ENCODE data around the gene NBEA. TPM values are rescaled to one million over a fixed set of nuclear protein-coding genes. Genes with fewer than 3 reads are reported as not detected.

NBEA gene
- total RNA-seq, 1 experiment from 2014 or later, result 4.4 TPM

- no peaks in the 10 kb centered on the region for H3K79me2 ChIP-seq (ENCODE audit: low read length)
- H3K4me3 ChIP-seq (ENCODE audit: low read length), result no peak overlapping the region
- no peaks in the 10 kb centered on the region for H4K20me1 ChIP-seq (ENCODE audit: low read length)
- no peaks in the 10 kb centered on the region for H3K36me3 ChIP-seq (ENCODE audit: low read depth, low read length)
- CTCF ChIA-PET, result no interaction called here
- H3K9me2 ChIP-seq (replicated peaks; ENCODE audit: low read length), result no peaks in the 10 kb centered on the region
- no peak for DNase-seq
- no TSS peak for BruUV-seq (replicated peaks)
- H2AFZ ChIP-seq (ENCODE audit: low read length), result no peak overlapping the region
- TF ChIP-seq, protein P1, sequence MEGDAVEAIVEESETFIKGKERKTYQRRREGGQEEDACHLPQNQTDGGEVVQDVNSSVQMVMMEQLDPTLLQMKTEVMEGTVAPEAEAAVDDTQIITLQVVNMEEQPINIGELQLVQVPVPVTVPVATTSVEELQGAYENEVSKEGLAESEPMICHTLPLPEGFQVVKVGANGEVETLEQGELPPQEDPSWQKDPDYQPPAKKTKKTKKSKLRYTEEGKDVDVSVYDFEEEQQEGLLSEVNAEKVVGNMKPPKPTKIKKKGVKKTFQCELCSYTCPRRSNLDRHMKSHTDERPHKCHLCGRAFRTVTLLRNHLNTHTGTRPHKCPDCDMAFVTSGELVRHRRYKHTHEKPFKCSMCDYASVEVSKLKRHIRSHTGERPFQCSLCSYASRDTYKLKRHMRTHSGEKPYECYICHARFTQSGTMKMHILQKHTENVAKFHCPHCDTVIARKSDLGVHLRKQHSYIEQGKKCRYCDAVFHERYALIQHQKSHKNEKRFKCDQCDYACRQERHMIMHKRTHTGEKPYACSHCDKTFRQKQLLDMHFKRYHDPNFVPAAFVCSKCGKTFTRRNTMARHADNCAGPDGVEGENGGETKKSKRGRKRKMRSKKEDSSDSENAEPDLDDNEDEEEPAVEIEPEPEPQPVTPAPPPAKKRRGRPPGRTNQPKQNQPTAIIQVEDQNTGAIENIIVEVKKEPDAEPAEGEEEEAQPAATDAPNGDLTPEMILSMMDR (conservative IDR thresholded peaks at IDR 0.05; ENCODE audit: low read depth, low read length), result no peak
- TF ChIP-seq EZH2phosphoT487 (IDR thresholded peaks at IDR 0.05; ENCODE audit: borderline replicate concordance, low read length) (no peak), EZH2 (IDR thresholded peaks at IDR 0.05; ENCODE audit: low read length, unreplicated experiment) (no peak)
- no peaks in the 10 kb centered on the region for H3K27me3 ChIP-seq (ENCODE audit: low read length)
- no peaks in the 10 kb centered on the region for H3K4me1 ChIP-seq (ENCODE audit: insufficient read depth, low read length)
- H3K27ac ChIP-seq (ENCODE audit: low read length), result no peak overlapping the region
- H3K9ac ChIP-seq (ENCODE audit: low read length), result no peak overlapping the region
- POLR2A ChIA-PET (ENCODE audit: unreplicated experiment), result no interaction called here
- ATAC-seq, result no peak
- no peaks in the 10 kb centered on the region for H3F3A ChIP-seq (ENCODE audit: low read length, unreplicated experiment)
- H3K4me2 ChIP-seq (ENCODE audit: low read length), result no peak overlapping the region
- intact Hi-C loops (cut with micrococcal nuclease), result no loop called here
- H3K9me3 ChIP-seq (ENCODE audit: low read length), result no peaks in the 10 kb centered on the region
Measured at GRCh38 chr13:35485424-35485823, 543.4 kb downstream of the NBEA start.

DNA sequence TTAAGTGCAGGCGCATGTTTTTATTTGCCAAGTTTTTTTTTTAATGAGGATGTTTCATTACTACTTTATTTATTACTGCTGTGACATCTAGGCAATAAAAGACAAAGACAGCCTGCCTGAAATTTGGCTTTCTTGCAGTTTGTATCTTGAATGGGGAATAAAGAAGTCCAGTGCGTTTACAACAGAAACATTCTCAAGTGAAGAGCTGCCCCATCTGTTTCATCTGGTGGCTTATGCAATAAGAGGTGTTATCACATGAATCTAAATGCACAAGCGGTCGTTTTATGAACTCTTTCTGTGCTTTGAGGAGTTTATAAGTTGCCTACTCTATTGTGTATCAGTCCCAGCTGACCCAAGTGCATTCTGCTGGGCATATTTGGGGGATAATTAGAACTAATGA, 547.0 kb downstream of the NBEA start:
- Histone ChIP-seq H3K79me2 (ENCODE audit: low read length) (no peaks in the 10 kb centered on the region), H3K9me3 (ENCODE audit: low read length) (no peaks in the 10 kb centered on the region), H3F3A (ENCODE audit: low read length, unreplicated experiment) (no peaks in the 10 kb centered on the region), H3K27ac (ENCODE audit: low read length) (no peak overlapping the region), H3K9me2 (replicated peaks; ENCODE audit: low read length) (no peaks in the 10 kb centered on the region), H4K20me1 (ENCODE audit: low read length) (no peaks in the 10 kb centered on the region), H3K9ac (ENCODE audit: low read length) (no peak overlapping the region), H3K27me3 (ENCODE audit: low read length) (no peaks in the 10 kb centered on the region), H2AFZ (ENCODE audit: low read length) (no peak overlapping the region), H3K4me1 (ENCODE audit: insufficient read depth, low read length) (no peaks in the 10 kb centered on the region), H3K36me3 (ENCODE audit: low read depth, low read length) (no peaks in the 10 kb centered on the region), H3K4me2 (ENCODE audit: low read length) (no peak overlapping the region), H3K4me3 (ENCODE audit: low read length) (no peak overlapping the region)
- CTCF ChIA-PET, result no interaction called here
- ATAC-seq (no peak), DNase-seq (no peak)
- TF ChIP-seq, protein P1 (conservative IDR thresholded peaks at IDR 0.05; ENCODE audit: low read depth, low read length), result no peak
- TF ChIP-seq EZH2 (IDR thresholded peaks at IDR 0.05; ENCODE audit: low read length, unreplicated experiment) (no peak), EZH2phosphoT487 (IDR thresholded peaks at IDR 0.05; ENCODE audit: borderline replicate concordance, low read length) (no peak)
- BruUV-seq (replicated peaks), result no TSS peak
- POLR2A ChIA-PET (ENCODE audit: unreplicated experiment), result no interaction called here
- intact Hi-C loops (cut with micrococcal nuclease), result no loop called here

- H3K9me3 ChIP-seq (ENCODE audit: low read length), result no peaks in the 10 kb centered on the region
- no peak overlapping the region for H3K9ac ChIP-seq (ENCODE audit: low read length)
- no peak for DNase-seq
- no peaks in the 10 kb centered on the region for H3K79me2 ChIP-seq (ENCODE audit: low read length)
- H3K4me2 ChIP-seq (ENCODE audit: low read length), result no peak overlapping the region
- intact Hi-C loops (cut with micrococcal nuclease), result no loop called here
- POLR2A ChIA-PET (ENCODE audit: unreplicated experiment), result no interaction called here
- no peaks in the 10 kb centered on the region for H3K27me3 ChIP-seq (ENCODE audit: low read length)
- H3K27ac ChIP-seq (ENCODE audit: low read length), result no peak overlapping the region
- H3K4me3 ChIP-seq (ENCODE audit: low read length), result no peak overlapping the region
- H3K36me3 ChIP-seq (ENCODE audit: low read depth, low read length), result no peaks in the 10 kb centered on the region
- TF ChIP-seq EZH2phosphoT487 (IDR thresholded peaks at IDR 0.05; ENCODE audit: borderline replicate concordance, low read length) (no peak), EZH2 (IDR thresholded peaks at IDR 0.05; ENCODE audit: low read length, unreplicated experiment) (no peak)
- TF ChIP-seq, protein P1 (conservative IDR thresholded peaks at IDR 0.05; ENCODE audit: low read depth, low read length), result no peak
- no peak overlapping the region for H2AFZ ChIP-seq (ENCODE audit: low read length)
- CTCF ChIA-PET, result no interaction called here
- BruUV-seq (replicated peaks), result no TSS peak
- ATAC-seq, result no peak
- no peaks in the 10 kb centered on the region for H3F3A ChIP-seq (ENCODE audit: low read length, unreplicated experiment)
- 0 out of 2 replicates have a peak, but pooled peaks cover 3% of the 10 kb centered on the region for H3K4me1 ChIP-seq (ENCODE audit: insufficient read depth, low read length)
- H3K9me2 ChIP-seq (replicated peaks; ENCODE audit: low read length), result no peaks in the 10 kb centered on the region
- no peaks in the 10 kb centered on the region for H4K20me1 ChIP-seq (ENCODE audit: low read length)
Measured at GRCh38 chr13:35496006-35496405, 553.9 kb downstream of the NBEA start.
